Stimulated activated naive CD4-positive, alpha-beta T cell treated with Interleukin-2 at 50 U/mL for 16 hours (primary cell): Measurements from ENCODE around the gene TTC9.
"Not testable (repeated sequence)": the region's sequence is repeated elsewhere in the genome, so short reads cannot be mapped to it uniquely, and the experiment has no call there.

Experiments used
- DNase-seq: peaks from one replicate; lab custom pipeline; 2025; lab: John Stamatoyannopoulos, UW

TTC9 gene

GRCh38 chr14:70680748-70681147 lies 39.0 kb downstream of the TTC9 start:
- no peak for DNase-seq

- DNase-seq = no peak
Observed at GRCh38 chr14:70683983-70684382, 42.3 kb downstream of the TTC9 start.

- DNase-seq = no peak
Observed at GRCh38 chr14:70685474-70686197, 43.9 kb downstream of the TTC9 start.

- no peak for DNase-seq
Observed at GRCh38 chr14:70692210-70692609, 50.5 kb downstream of the TTC9 start.

GRCh38 chr14:70696026-70696425 lies 54.3 kb downstream of the TTC9 start:
- no peak for DNase-seq

GRCh38 chr14:70697701-70698100 lies 56.0 kb downstream of the TTC9 start:
- no peak for DNase-seq

GRCh38 chr14:70698288-70698687 lies 56.6 kb downstream of the TTC9 start:
- no peak for DNase-seq

GRCh38 chr14:70699646-70700045 lies 57.9 kb downstream of the TTC9 start:
- no peak for DNase-seq

GRCh38 chr14:70700955-70701585 lies 59.4 kb downstream of the TTC9 start:
- DNase-seq = no peak

- DNase-seq = no peak
Observed at GRCh38 chr14:70701610-70702009, 59.9 kb downstream of the TTC9 start.

GRCh38 chr14:70702161-70702560 lies 60.4 kb downstream of the TTC9 start:
- no peak for DNase-seq

- DNase-seq = not testable (repeated sequence)
Observed at GRCh38 chr14:70703621-70704168, 62.0 kb downstream of the TTC9 start.

GRCh38 chr14:70704960-70705359 lies 63.2 kb downstream of the TTC9 start:
- DNase-seq = no peak

GRCh38 chr14:70706177-70706576 lies 64.5 kb downstream of the TTC9 start:
- no peak for DNase-seq

GRCh38 chr14:70707138-70708038 lies 65.7 kb downstream of the TTC9 start:
- DNase-seq = no peak

- DNase-seq = no peak
Observed at GRCh38 chr14:70708717-70709570, 67.2 kb downstream of the TTC9 start.

- no peak for DNase-seq
Observed at GRCh38 chr14:70709726-70710382, 68.1 kb downstream of the TTC9 start.

GRCh38 chr14:70711451-70711850 lies 69.7 kb downstream of the TTC9 start:
- no peak for DNase-seq

- DNase-seq = no peak
Observed at GRCh38 chr14:70713096-70713495, 71.4 kb downstream of the TTC9 start.

- DNase-seq = no peak
Observed at GRCh38 chr14:70713511-70713916, 71.8 kb downstream of the TTC9 start.

GRCh38 chr14:70714055-70714550 lies 72.4 kb downstream of the TTC9 start:
- DNase-seq = peak; percentile 12
